Common myeloid progenitor, CD34-positive (primary cell): ENCODE results near the gene OVCH1.

Experiments used
- CTCF ChIA-PET: fragments of 350-600 bp; sonication (Branson Sonifier 250); formaldehyde crosslinking; loops from one replicate; lab custom pipeline; 2021; ENCODE audit warnings: antibody characterized with exemption; lab: Charles Lee
- POLR2A ChIA-PET: fragments of 350-600 bp; sonication (Branson Sonifier 250); formaldehyde crosslinking; loops from one replicate; lab custom pipeline; 2021; ENCODE audit warnings: antibody characterized with exemption; lab: Charles Lee
- DNase-seq, 3 donors: peaks; one replicate each; pipeline versions ENCODE4 v3.0.0 to v3.0.0-alpha.2; 2013
- H3K27ac ChIP-seq, 2 experiments: 1 replicate in 1 of 2; 2 replicates in 1 of 2; pipeline ENCODE4 v1.7.0; 2013; ENCODE audit warnings: inconsistent platforms in 2 of 2, low read length in 2 of 2, mild to moderate bottlenecking in 2 of 2, low read depth in 1 of 2, moderate library complexity in 1 of 2; ENCODE audit not compliant: severe bottlenecking in 2 of 2, insufficient read depth in 1 of 2, poor library complexity in 1 of 2
- H3K27me3 ChIP-seq, 5 experiments: replicated peaks in 2 of 5; 1 replicate in 3 of 5; 2 replicates in 2 of 5; pipeline versions ENCODE4 v1.6.1 to v1.7.0; 2013; ENCODE audit warnings: low read length in 4 of 5, mild to moderate bottlenecking in 2 of 5, moderate library complexity in 2 of 5, inconsistent platforms in 1 of 5; ENCODE audit not compliant: insufficient read depth in 5 of 5, control insufficient read depth in 4 of 5
- H3K36me3 ChIP-seq, 4 experiments: 1 replicate in 2 of 4; 2 replicates in 2 of 4; pipeline versions ENCODE4 v1.6.1 to v1.7.0; 2013; ENCODE audit warnings: low read length in 3 of 4, control low read depth in 1 of 4, mild to moderate bottlenecking in 1 of 4; ENCODE audit not compliant: control insufficient read depth in 4 of 4, insufficient read depth in 4 of 4
- H3K4me1 ChIP-seq, 4 experiments: 1 replicate in 3 of 4; 2 replicates in 1 of 4; pipeline versions ENCODE4 v1.6.1 to v1.7.1; 2013; ENCODE audit warnings: low read length in 3 of 4, mild to moderate bottlenecking in 3 of 4, control low read depth in 1 of 4, inconsistent platforms in 1 of 4, moderate library complexity in 1 of 4; ENCODE audit not compliant: control insufficient read depth in 4 of 4, insufficient read depth in 4 of 4; ENCODE audit errors: control extremely low read depth in 1 of 4
- H3K4me3 ChIP-seq, 7 experiments: 1 replicate in 4 of 7; 2 replicates in 3 of 7; pipeline versions ENCODE4 v1.5.1 to v1.7.0; 2013; ENCODE audit warnings: mild to moderate bottlenecking in 7 of 7, low read length in 6 of 7, moderate library complexity in 6 of 7, inconsistent platforms in 2 of 7, low read depth in 2 of 7, control low read depth in 1 of 7; ENCODE audit not compliant: insufficient read depth in 4 of 7, control insufficient read depth in 1 of 7; ENCODE audit errors: extremely low read depth in 1 of 7
- H3K9me3 ChIP-seq, 5 experiments: 1 replicate in 4 of 5; 2 replicates in 1 of 5; pipeline versions ENCODE4 v1.6.1 to v1.7.1; 2013; ENCODE audit warnings: low read length in 4 of 5, mild to moderate bottlenecking in 2 of 5, inconsistent platforms in 1 of 5, low read depth in 1 of 5, moderate library complexity in 1 of 5; ENCODE audit not compliant: control insufficient read depth in 4 of 5, insufficient read depth in 2 of 5; ENCODE audit errors: control extremely low read depth in 1 of 5
- whole genome bisulfite sequencing: methylation state at CpG from one replicate; pipeline ENCODE4 v1.1.5; 2013; ENCODE audit not compliant: insufficient coverage; 5-methylcytosine and 5-hydroxymethylcytosine counted together

OVCH1 gene

GRCh38 chr12:29382251-29382650 lies 115.2 kb downstream of the OVCH1 start:
- Histone ChIP-seq H3K27ac (no peak overlapping the region), H3K27me3 (no peaks in the 10 kb centered on the region), H3K36me3 (peaks cover 0 to 6% (median 6%) of the 10 kb centered on the region in 4 experiments), H3K4me3 (peak overlapping the region in 1 of 7 experiments; percentile 100), H3K9me3 (no peaks in the 10 kb centered on the region), H3K4me1 (peaks cover 8 to 18% (median 16%) of the 10 kb centered on the region in 4 experiments)
- CTCF ChIA-PET: no interaction called here
- POLR2A ChIA-PET: no interaction called here
- peak in 1 of 3 donors; percentile 4 for DNase-seq
- WGBS: no CpG with 5 or more reads among the region's 2 CpGs

DNA sequence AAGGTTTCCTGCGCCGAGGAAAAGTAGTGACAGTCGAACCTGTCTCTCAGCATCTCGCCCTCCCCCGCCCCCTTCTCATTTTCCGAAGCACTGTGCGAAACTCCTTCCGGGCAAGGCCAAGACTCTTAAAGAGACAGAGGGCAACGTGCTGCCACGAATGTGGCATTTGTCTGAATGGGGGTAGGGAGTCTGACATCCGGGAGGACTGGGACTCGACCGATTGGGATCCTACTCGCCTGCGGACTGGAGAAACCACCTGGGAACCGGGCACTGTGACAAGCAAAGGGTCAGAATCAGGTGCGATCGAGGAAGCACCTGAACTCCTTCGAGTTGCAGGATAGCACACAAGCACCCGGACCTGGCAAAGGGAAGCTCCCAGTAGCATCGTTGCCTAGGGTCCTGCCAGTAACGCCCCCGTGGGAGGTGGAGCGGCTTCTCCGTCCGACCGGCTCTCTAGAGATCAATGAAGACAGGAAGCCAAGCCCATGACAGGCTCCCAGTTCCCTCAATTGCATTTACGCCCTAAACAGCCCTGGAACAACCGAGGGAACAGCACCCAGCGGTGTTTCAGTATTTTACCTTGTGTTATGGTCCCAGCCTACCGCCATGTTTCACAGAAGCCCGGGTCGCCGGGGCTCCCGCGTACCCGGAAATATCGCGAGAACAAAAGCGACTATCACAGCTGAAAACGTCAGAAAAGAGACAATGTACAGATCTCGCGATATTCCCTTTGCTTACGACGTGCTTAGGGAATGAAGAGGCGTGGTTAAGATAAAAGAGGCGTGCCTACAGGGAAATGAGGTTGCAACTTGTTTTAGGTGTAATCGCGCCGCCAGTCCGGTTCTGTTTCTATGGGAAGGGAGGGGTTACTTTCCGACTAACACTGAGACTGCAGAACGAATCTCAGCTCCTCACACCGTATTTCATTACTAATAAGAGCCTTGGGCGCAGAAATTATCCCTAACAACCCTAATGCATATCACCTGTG lies 116.7 kb downstream of the OVCH1 start, which contains the start of gene ERGIC2:
TSS of gene ERGIC2 (minus strand) at position 637 of the 988 bp plus-strand sequence. CDS start 9,539 bp downstream, outside the sequence.
- H3K4me1 ChIP-seq: peaks cover 8 to 18% (median 16%) of the 10 kb centered on the region in 4 experiments
- no peaks in the 10 kb centered on the region for H3K9me3 ChIP-seq
- peak within 1 kb of the TSS; percentile 79 to 100 (median 100) for H3K4me3 ChIP-seq
- 0% methylated on average over 40 of the region's 55 CpGs for WGBS
- CTCF ChIA-PET: interaction anchor here (1.7 kb wide), 1 partner anchor 63 kb away, joined by 4 read pairs; no protein-coding TSS in a partner anchor
- peaks cover 0 to 11% (median 10%) of the 10 kb centered on the region in 4 experiments for H3K36me3 ChIP-seq
- H3K27ac ChIP-seq: peak within 1 kb of the TSS; percentile 97 to 98
- peak; percentile 99 to 100 (median 99) for DNase-seq
- no peaks in the 10 kb centered on the region for H3K27me3 ChIP-seq
- POLR2A ChIA-PET: interaction anchor here (0.6 kb wide), 1 partner anchor 259 kb away, joined by 3 read pairs; no protein-coding TSS in a partner anchor
